ENCODE measurements around the gene STAU1. TPM values are rescaled to one million over a fixed set of nuclear protein-coding genes. Genes with fewer than 3 reads are reported as not detected.
"Not testable (repeated sequence)": the region's sequence is repeated elsewhere in the genome, so short reads cannot be mapped to it uniquely, and the experiment has no call there.

The STAU1 gene
- total RNA-seq, 1 donor from 2014 or later = 58.6 TPM

- peak; percentile 23 for TF ChIP-seq CTCF (conservative IDR thresholded peaks at IDR 0.05; ENCODE audit: low read depth, low read length)
- no peak for DNase-seq (ENCODE audit: low read depth)
- H3K4me3 ChIP-seq (ENCODE audit: low read depth, low read length) = no peak overlapping the region
Observed at GRCh38 chr20:49207076-49207475, 18.9 kb upstream of the STAU1 start.

GRCh38 chr20:49203746-49204145 lies 15.6 kb upstream of the STAU1 start:
- H3K4me3 ChIP-seq (ENCODE audit: low read depth, low read length) = no peak overlapping the region
- no peak for DNase-seq (ENCODE audit: low read depth)
- no peak for TF ChIP-seq CTCF (conservative IDR thresholded peaks at IDR 0.05; ENCODE audit: low read depth, low read length)

- DNase-seq (ENCODE audit: low read depth) = no peak
- H3K4me3 ChIP-seq (ENCODE audit: low read depth, low read length) = no peak overlapping the region
- TF ChIP-seq CTCF (conservative IDR thresholded peaks at IDR 0.05; ENCODE audit: low read depth, low read length) = no peak
Observed at GRCh38 chr20:49203011-49203410, 14.9 kb upstream of the STAU1 start.

- H3K4me3 ChIP-seq (ENCODE audit: low read depth, low read length) = no peak overlapping the region
- TF ChIP-seq CTCF (conservative IDR thresholded peaks at IDR 0.05; ENCODE audit: low read depth, low read length) = no peak
- DNase-seq (ENCODE audit: low read depth) = no peak
Observed at GRCh38 chr20:49199729-49200293, 11.7 kb upstream of the STAU1 start.

- not testable (repeated sequence) for DNase-seq (ENCODE audit: low read depth)
Observed at GRCh38 chr20:49192944-49193518, 4.9 kb upstream of the STAU1 start.

GRCh38 chr20:49187330-49187850 lies 744 bp downstream of the STAU1 start:
- peak overlapping the region; percentile 80 for H3K4me3 ChIP-seq (ENCODE audit: low read depth, low read length)
- DNase-seq (ENCODE audit: low read depth) = no peak
- TF ChIP-seq CTCF (conservative IDR thresholded peaks at IDR 0.05; ENCODE audit: low read depth, low read length) = no peak

More at GRCh38 chr20:49192944-49193518, 4.9 kb upstream of the STAU1 start:
- H3K4me3 ChIP-seq (ENCODE audit: low read depth, low read length) = not testable (repeated sequence)

GRCh38 chr20:49186535-49187329 lies 1.4 kb downstream of the STAU1 start:
- no peak for TF ChIP-seq CTCF (conservative IDR thresholded peaks at IDR 0.05; ENCODE audit: low read depth, low read length)
- DNase-seq (ENCODE audit: low read depth) = no peak
- peak overlapping the region; percentile 80 for H3K4me3 ChIP-seq (ENCODE audit: low read depth, low read length)
